Measurements from ENCODE around the gene EPHB2. TPM values are rescaled to one million over a fixed set of nuclear protein-coding genes. Genes with fewer than 3 reads are reported as not detected.
A peak's percentile ranks its signal among the peaks of the same experiment; 100 is the strongest.

Gene EPHB2
- total RNA-seq, 1 donor: 24.9 TPM

DNA sequence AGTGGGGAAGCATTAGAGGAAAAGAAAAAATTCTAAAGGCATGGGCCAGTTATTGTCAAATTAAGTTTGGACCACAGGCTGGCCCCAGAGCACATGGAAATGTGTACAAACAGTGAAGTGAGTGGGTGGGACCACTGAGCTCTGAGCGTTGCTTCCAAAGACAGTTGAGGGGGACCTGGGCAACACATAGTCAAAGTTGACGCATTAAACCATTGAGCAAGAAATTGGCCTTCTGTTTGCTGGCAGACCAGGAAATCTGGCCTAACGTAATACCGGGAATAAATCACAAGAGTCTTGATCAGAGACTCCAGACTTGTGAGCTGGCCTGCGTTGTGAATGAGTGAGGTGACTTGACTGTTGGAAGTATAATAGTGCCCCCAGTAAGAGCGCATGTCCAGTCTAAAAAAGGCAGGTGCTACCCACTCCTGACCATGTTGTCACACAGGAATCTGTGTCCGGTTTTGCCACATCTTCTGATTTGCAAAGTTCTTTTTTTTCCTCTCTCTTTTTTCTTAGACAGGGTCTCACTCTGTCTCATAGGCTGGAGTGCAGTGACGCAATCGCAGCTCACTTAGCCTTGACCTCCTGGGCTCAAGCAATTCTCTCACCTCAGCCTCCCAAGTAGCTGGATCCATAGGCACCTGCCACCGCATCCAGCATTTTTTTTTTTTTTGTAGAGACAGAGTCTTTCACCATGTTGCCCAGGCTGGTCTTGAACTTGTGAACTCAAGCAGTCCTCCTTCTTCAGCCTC, 10.7 kb downstream of the EPHB2 start:
- H3K4me3 ChIP-seq (ENCODE audit: low read depth, low read length): no peak overlapping the region
- DNase-seq (ENCODE audit: low read depth): peak; percentile 62
- TF ChIP-seq, protein P1, sequence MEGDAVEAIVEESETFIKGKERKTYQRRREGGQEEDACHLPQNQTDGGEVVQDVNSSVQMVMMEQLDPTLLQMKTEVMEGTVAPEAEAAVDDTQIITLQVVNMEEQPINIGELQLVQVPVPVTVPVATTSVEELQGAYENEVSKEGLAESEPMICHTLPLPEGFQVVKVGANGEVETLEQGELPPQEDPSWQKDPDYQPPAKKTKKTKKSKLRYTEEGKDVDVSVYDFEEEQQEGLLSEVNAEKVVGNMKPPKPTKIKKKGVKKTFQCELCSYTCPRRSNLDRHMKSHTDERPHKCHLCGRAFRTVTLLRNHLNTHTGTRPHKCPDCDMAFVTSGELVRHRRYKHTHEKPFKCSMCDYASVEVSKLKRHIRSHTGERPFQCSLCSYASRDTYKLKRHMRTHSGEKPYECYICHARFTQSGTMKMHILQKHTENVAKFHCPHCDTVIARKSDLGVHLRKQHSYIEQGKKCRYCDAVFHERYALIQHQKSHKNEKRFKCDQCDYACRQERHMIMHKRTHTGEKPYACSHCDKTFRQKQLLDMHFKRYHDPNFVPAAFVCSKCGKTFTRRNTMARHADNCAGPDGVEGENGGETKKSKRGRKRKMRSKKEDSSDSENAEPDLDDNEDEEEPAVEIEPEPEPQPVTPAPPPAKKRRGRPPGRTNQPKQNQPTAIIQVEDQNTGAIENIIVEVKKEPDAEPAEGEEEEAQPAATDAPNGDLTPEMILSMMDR (IDR thresholded peaks at IDR 0.05; ENCODE audit: insufficient read depth, low read length): no peak

GRCh38 chr1:22722901-22723550, 12.4 kb downstream of the EPHB2 start:
- DNase-seq (ENCODE audit: low read depth): no peak
- TF ChIP-seq, protein P1 (IDR thresholded peaks at IDR 0.05; ENCODE audit: insufficient read depth, low read length): no peak
- no peak overlapping the region for H3K4me3 ChIP-seq (ENCODE audit: low read depth, low read length)

DNA sequence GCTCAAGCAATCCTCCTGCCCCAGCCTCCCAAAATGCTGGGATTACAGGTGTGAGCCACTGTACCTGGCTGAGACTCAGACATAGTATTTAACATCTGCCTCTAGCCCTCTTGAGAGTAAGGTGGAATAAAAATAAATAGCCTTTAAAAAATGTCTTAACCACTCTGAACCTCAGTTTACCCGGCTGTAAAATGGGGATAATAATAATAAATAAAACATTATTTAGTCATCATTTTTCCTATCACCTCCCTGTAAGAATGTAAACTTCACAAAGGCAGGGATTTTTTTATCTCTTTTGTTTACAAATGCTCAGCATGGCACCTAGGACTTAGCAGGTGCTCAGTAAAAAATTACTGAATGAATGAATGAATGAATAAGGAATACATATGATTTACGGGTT, 17.2 kb downstream of the EPHB2 start:
- no peak overlapping the region for H3K4me3 ChIP-seq (ENCODE audit: low read depth, low read length)
- TF ChIP-seq, protein P1 (IDR thresholded peaks at IDR 0.05; ENCODE audit: insufficient read depth, low read length): no peak
- no peak for DNase-seq (ENCODE audit: low read depth)

GRCh38 chr1:22728751-22729399, 18.2 kb downstream of the EPHB2 start:
- no peak overlapping the region for H3K4me3 ChIP-seq (ENCODE audit: low read depth, low read length)
- TF ChIP-seq, protein P1 (IDR thresholded peaks at IDR 0.05; ENCODE audit: insufficient read depth, low read length): no peak
- no peak for DNase-seq (ENCODE audit: low read depth)

GRCh38 chr1:22729400-22729773, 18.7 kb downstream of the EPHB2 start:
- TF ChIP-seq, protein P1 (IDR thresholded peaks at IDR 0.05; ENCODE audit: insufficient read depth, low read length): no peak
- no peak overlapping the region for H3K4me3 ChIP-seq (ENCODE audit: low read depth, low read length)
- DNase-seq (ENCODE audit: low read depth): no peak

DNA sequence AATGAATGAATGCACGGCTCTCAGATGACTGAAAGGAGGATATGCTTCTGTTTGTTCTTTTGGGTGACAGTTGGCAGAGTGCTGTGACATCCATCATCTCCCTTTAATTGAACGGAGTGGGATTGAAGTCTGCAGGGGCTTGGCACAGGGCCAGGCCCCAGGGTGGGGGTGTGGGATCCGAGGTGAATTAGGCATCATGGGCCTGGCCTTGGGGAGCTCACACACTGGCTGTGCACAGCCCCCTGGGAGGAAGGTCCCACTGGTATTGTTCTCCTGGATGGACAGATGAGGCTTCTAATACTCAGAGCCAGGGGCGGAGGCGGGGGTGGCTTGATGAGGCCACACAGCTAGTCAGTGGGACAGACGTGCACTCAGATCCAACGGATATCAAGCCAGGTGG, 19.3 kb downstream of the EPHB2 start:
- DNase-seq (ENCODE audit: low read depth): no peak
- TF ChIP-seq, protein P1 (IDR thresholded peaks at IDR 0.05; ENCODE audit: insufficient read depth, low read length): no peak
- H3K4me3 ChIP-seq (ENCODE audit: low read depth, low read length): no peak overlapping the region
